Measurements from ENCODE around the gene IFNAR1.
A peak's percentile ranks its signal among the peaks of the same experiment; 100 is the strongest.

Gene IFNAR1

DNA sequence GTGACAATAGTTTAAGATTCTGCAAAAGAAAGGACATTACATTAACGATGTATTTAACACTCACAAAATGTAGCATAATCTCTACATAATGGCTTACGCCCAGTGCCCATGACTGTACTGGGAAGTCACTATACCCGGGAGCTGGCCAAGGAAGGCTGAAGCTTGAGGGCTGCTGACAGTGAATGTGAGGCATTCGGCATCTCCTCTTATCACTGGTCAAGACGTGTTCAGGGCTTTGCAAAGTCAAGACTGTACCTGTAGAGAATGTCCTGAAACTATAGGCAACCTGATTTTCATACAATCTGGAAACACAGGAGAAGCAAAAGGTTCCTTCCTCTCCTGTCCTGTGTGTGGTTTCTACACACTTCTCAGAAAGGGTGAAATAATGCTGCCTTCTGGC lies 65.7 kb downstream of the IFNAR1 start:
- no peak for DNase-seq (ENCODE audit: low spot score in 2 of 2)
- no peak overlapping the region for H3K27ac Mint-ChIP-seq
- no peak overlapping the region for H3K4me3 Mint-ChIP-seq
- peaks cover 1% of the 10 kb centered on the region for H3K4me1 Mint-ChIP-seq
- H3K9me3 Mint-ChIP-seq, result no peaks in the 10 kb centered on the region
- ATAC-seq, result no peak
- no peaks in the 10 kb centered on the region for H3K36me3 Mint-ChIP-seq

DNA sequence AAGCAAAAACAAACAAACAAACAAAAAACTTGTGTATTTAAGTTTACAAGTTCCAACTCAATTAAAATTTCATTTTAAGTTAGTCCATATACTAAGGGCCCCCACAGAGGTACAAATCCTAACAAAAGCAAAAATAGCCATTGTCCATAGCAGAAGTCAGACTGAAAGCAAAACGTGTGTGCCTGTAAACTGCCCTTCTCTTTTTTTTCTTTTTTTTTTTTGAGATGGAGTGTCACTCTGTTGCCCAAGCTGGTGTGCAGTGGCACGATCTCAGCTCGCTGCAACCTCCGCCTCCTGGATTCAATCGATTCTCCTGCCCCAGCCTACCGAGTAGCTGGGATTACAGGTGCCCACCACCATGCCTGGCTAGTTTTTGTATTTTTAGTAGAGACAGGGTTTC lies 66.9 kb downstream of the IFNAR1 start:
- Mint-ChIP-seq H3K4me3 (no peak overlapping the region), H3K27ac (no peak overlapping the region), H3K9me3 (no peaks in the 10 kb centered on the region), H3K4me1 (no peaks in the 10 kb centered on the region), H3K36me3 (no peaks in the 10 kb centered on the region)
- no peak for ATAC-seq
- no peak for DNase-seq (ENCODE audit: low spot score in 2 of 2)

DNA sequence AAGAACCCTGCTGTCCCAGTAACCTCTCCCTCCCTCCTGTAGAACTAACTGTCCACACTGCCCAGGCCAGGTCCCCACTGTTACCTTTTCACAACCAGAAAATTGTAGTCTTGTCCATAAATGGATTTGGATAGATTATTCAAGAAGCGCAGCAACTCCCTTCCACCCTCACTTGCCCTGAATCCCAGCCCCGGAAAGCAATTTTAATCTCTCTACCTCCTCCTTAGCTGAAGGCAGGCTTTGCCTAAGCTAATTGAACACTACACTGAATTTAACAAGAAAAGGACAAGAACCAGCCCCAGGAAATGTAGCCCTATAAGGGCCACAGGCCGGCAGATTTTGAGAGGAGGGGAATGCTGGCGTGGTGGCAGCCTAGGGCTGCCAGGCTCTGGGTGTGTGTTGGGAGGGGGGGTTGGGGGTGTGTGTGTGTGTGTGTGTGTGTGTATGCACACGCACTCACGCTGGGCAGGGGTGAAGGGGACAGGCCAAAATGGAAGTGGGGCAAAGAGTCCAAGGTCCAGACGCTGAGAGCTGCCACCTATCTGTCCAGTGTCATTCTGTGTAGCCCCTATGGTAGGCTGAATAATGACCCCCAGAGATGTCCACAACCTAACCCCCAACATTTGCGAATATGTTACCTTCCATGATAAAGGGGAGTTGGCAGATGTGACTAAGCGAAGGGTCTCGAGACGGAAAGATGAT lies 67.7 kb downstream of the IFNAR1 start:
- Mint-ChIP-seq H3K4me1 (no peaks in the 10 kb centered on the region), H3K36me3 (no peaks in the 10 kb centered on the region), H3K4me3 (no peak overlapping the region), H3K9me3 (no peaks in the 10 kb centered on the region), H3K27ac (no peak overlapping the region)
- no peak for DNase-seq (ENCODE audit: low spot score in 2 of 2)
- ATAC-seq, result no peak

DNA sequence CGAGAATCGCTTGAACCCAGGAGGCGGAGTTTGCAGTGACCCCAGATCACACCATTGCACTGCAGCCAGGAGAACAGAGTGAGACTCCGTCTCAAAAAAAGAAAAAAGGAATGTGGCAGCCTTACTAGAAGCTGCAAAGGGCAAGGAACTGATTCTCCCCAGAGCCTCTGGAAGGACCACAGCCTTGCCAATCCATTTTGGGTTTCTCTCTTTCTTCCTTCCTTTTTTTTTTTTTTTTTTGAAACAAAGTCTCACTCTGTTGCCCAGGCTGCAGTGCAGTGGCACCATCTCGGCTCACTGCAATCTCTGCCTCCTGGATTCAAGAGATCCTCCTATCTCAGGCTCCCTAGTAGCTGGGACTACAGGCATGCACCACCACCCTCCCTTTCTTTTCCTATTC lies 68.6 kb downstream of the IFNAR1 start:
- H3K27ac Mint-ChIP-seq, result no peak overlapping the region
- no peak overlapping the region for H3K4me3 Mint-ChIP-seq
- H3K9me3 Mint-ChIP-seq, result no peaks in the 10 kb centered on the region
- DNase-seq (ENCODE audit: low spot score in 2 of 2), result no peak
- H3K36me3 Mint-ChIP-seq, result no peaks in the 10 kb centered on the region
- H3K4me1 Mint-ChIP-seq, result no peaks in the 10 kb centered on the region
- ATAC-seq, result no peak

DNA sequence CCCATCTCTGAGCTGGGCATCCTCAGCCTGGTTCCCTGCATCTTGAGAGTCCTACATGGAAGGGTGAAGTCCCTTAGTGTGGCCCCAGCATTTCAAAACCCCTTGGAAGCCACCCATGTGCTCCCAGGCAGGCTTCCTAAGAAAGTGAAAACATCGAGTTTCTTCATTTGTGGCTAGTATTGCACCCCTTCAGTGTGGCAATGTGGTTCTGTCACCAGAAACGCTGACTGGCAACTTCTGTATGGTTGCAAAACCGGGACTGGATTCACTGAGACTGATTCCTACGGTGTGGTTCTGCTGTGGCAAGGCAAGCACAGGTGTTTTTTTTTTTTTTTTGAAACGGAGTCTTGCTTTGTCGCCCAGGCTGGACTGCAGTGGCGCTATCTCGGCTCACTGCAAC lies 69.5 kb downstream of the IFNAR1 start:
- H3K27ac Mint-ChIP-seq, result no peak overlapping the region
- no peaks in the 10 kb centered on the region for H3K4me1 Mint-ChIP-seq
- no peaks in the 10 kb centered on the region for H3K9me3 Mint-ChIP-seq
- no peak overlapping the region for H3K4me3 Mint-ChIP-seq
- no peaks in the 10 kb centered on the region for H3K36me3 Mint-ChIP-seq
- DNase-seq (ENCODE audit: low spot score in 2 of 2), result no peak
- ATAC-seq, result no peak

DNA sequence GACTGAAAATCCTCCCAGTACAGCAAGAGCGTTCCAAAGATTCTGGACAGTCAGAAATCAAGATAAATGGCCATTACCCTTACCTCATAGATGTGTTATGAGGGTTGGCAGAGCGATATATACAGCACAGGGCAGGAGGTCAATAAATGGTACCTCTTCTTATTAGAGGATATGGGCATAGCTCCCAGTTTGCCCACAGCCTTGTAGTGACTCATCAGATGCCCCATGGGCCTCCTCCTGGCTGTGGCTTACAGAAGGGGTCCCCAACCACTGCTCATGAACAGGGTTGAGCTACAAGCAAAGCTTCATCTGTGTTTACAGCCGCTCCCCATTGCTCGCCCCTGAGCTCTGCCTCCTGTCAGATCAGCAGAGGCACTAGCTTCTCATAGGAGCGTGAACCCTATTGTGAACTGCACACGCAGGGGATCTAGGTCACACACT lies 71.1 kb downstream of the IFNAR1 start:
- no peaks in the 10 kb centered on the region for H3K4me1 Mint-ChIP-seq
- ATAC-seq, result no peak
- no peak overlapping the region for H3K4me3 Mint-ChIP-seq
- no peak overlapping the region for H3K27ac Mint-ChIP-seq
- H3K36me3 Mint-ChIP-seq, result no peaks in the 10 kb centered on the region
- DNase-seq (ENCODE audit: low spot score in 2 of 2), result no peak
- no peaks in the 10 kb centered on the region for H3K9me3 Mint-ChIP-seq

DNA sequence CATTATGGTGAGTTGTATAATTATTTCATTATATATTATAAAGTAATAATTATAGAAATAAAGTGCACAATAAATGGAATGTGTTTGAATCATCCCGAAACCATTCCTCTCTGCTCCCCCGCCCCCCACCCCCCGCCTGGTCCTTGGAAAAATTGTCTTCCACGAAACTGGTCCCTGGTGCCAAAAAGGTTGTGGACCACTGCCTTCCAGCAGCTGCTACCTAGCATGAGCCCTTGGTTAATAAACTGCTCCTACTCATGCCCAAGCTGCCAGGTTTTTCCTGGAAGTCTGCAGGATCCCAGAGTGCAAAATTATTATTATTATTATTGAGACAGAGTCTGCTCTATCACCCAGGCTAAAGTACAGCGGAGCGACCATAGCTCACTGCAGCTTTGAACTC lies 71.7 kb downstream of the IFNAR1 start:
- no peak overlapping the region for H3K27ac Mint-ChIP-seq
- no peaks in the 10 kb centered on the region for H3K36me3 Mint-ChIP-seq
- no peaks in the 10 kb centered on the region for H3K4me1 Mint-ChIP-seq
- H3K9me3 Mint-ChIP-seq, result no peaks in the 10 kb centered on the region
- DNase-seq (ENCODE audit: low spot score in 2 of 2) (no peak), ATAC-seq (no peak)
- H3K4me3 Mint-ChIP-seq, result no peak overlapping the region

DNA sequence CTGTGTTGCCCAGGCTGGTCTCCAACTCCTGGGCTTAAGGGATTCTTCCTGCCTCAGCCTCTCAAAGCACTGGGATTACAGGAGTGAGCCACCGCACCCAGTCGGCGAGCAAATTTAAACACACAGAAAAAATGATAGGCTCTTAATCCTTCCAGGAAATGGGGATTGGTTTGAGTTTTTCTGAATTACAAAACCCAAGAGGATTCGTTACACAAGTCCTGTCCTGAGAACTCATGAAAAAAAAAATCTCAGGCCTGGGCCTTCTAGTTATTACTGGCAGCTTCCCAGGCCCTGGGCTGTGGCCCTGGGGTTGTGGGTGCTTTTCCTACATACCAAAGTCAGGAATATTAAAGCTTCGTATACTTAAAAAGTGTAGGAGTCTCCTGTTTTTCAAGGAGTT lies 72.2 kb downstream of the IFNAR1 start:
- Mint-ChIP-seq H3K4me3 (no peak overlapping the region), H3K36me3 (no peaks in the 10 kb centered on the region), H3K4me1 (no peaks in the 10 kb centered on the region), H3K9me3 (no peaks in the 10 kb centered on the region), H3K27ac (no peak overlapping the region)
- no peak for DNase-seq (ENCODE audit: low spot score in 2 of 2)
- ATAC-seq, result no peak

DNA sequence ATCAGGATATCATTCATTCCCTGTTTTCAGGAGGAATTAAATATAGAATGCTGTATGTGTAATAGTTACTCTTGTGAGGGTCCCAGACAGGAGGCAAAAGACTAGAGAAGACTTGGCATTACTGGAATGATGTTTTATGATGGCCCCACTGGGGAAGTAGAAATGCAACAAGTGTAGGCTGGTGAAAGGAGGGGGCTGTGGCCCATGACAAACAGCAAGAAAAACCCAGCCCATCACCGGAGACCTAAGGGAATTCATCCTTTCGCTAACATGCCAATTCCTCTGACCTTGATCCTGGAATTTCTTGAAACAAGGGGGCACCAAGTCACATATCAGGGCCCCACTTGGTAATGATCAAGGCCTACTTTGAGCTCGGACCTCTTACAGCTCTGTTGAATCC lies 72.9 kb downstream of the IFNAR1 start:
- Mint-ChIP-seq H3K36me3 (no peaks in the 10 kb centered on the region), H3K9me3 (no peaks in the 10 kb centered on the region), H3K4me3 (no peak overlapping the region), H3K27ac (no peak overlapping the region), H3K4me1 (no peaks in the 10 kb centered on the region)
- no peak for DNase-seq (ENCODE audit: low spot score in 2 of 2)
- ATAC-seq, result no peak

DNA sequence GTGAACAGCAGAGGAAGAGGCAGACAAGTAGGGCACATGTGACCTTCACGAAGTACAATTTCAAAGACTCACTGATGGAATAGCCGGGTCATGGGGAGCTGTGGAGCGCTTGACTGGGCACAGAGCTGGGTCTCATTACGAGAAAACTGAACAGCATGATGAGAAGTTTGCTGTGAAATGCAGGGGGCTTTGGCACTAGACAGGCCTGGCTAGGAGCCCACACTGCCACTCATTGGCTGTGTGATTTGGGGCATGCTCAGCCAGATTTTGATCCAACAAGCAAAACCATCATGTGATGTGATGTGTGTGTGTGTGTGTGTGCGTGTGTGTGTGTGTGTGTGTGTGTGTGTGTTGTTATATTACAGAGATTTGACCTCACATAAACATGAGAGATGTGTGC lies 73.6 kb downstream of the IFNAR1 start:
- Mint-ChIP-seq H3K9me3 (no peaks in the 10 kb centered on the region), H3K36me3 (no peaks in the 10 kb centered on the region), H3K27ac (no peak overlapping the region), H3K4me3 (no peak overlapping the region), H3K4me1 (no peaks in the 10 kb centered on the region)
- no peak for DNase-seq (ENCODE audit: low spot score in 2 of 2)
- ATAC-seq, result no peak

DNA sequence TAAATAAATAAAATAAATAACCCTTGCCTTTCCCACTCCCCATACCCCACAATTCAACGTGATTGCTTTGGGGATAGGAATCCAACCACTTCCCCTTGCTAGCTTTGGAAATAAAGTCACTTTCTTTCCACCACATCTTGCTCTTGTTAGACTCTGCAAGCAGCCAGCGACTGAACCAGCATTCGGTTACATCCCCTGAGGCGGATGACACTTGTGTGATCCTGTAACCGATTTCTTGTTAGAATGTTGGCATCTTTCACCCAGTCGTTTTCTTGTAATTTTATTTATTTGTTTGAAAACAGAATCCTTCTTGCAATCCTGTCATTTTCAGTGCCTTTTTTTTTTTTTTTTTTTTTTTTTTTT lies 76.8 kb downstream of the IFNAR1 start:
- peaks cover 12% of the 10 kb centered on the region for H3K4me1 Mint-ChIP-seq
- ATAC-seq (no peak), DNase-seq (ENCODE audit: low spot score in 2 of 2) (no peak)
- H3K9me3 Mint-ChIP-seq, result no peaks in the 10 kb centered on the region
- no peaks in the 10 kb centered on the region for H3K36me3 Mint-ChIP-seq
- H3K27ac Mint-ChIP-seq, result no peak overlapping the region
- no peak overlapping the region for H3K4me3 Mint-ChIP-seq

DNA sequence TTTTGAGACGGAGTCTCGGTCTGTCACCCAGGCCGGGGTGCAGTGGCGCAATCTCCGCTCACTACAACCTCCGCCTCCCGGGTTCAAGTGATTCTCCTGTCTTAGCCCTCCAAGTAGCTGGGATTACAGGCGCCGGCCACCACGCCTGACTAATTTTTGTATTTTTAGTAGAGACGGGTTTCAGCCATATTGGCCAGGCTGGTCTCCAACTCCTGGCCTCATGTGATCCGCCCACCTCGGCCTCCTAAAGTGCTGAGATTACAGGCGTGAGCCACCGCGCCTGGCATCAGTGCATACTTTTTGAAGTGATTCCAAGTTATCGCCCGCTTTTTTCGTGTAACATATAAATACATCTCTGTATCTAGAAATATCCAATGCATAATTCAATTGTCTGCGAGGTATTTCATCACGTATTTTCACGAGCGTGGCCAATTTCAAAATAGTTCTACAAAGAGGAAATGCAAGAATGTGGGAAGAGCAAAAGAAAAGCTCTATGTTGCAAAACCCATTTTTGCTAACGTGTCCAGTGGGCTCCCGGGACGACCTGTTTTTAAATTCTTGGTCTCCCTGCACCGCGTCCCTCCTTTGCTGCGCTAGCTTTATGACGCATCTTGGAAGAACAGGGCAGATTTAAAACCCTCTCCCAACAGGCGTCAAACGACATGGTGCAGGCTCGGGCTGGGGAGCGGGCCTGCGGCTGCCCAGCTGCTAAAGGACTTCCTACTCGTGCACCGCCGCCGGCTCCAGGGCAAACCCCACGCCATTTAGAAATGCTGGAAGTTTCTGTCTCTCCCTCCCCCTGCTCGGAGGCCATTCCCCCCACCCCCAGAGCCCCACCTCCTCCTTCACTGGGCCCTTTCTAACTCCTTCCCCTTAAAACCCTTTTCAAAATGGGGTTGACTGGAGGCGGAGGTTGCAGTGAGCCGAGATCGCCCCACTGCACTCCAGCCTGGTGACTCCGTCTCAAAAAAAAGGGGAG lies 77.5 kb downstream of the IFNAR1 start:
- Mint-ChIP-seq H3K4me3 (peak overlapping the region; percentile 30), H3K4me1 (peaks cover 12% of the 10 kb centered on the region), H3K9me3 (no peaks in the 10 kb centered on the region), H3K36me3 (no peaks in the 10 kb centered on the region), H3K27ac (no peak overlapping the region)
- no peak for ATAC-seq
- DNase-seq (ENCODE audit: low spot score in 2 of 2), result no peak

DNA sequence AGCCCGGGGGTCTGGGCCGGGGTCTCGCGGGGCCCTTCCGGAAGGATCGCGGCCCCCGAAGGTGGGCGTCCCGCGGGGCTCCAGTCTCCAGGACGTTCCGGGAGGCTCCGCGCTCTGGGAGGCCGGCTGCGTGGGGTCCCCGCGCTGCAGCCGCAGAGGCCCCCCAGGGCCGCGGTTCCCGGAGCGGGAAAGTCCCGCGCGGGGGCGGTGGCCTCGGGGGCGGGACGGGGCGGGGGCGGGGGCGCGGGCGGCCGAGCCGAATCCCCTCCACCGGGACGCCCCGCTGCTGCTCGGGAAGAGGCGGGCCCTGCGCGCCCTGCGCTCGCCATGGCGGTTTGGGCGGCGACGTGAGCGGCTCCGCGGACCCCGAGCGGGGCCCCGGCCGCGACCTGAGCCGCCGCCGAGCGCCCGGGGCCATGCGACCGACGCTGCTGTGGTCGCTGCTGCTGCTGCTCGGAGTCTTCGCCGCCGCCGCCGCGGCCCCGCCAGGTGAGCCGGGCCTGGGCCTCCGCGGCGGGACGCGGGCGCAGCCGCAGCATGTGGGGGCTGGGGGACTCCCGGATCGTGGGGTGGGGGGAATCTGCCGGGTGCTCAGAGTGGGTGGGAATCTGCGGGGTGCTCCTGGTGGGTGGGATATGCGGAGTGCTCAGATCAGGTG lies 78.5 kb downstream of the IFNAR1 start, which contains the start of gene IFNGR2:
TSS of gene IFNGR2 (plus strand) at position 286 of the 658 bp plus-strand sequence. CDS start at position 417, 131 bp downstream.
- H3K36me3 Mint-ChIP-seq, result no peaks in the 10 kb centered on the region
- H3K4me1 Mint-ChIP-seq, result peaks cover 12% of the 10 kb centered on the region
- H3K4me3 Mint-ChIP-seq, result peak within 1 kb of the TSS; percentile 63
- DNase-seq (ENCODE audit: low spot score in 2 of 2) (no peak), ATAC-seq (peak; percentile 50)
- H3K27ac Mint-ChIP-seq, result no peak within 1 kb of the TSS
- no peaks in the 10 kb centered on the region for H3K9me3 Mint-ChIP-seq

DNA sequence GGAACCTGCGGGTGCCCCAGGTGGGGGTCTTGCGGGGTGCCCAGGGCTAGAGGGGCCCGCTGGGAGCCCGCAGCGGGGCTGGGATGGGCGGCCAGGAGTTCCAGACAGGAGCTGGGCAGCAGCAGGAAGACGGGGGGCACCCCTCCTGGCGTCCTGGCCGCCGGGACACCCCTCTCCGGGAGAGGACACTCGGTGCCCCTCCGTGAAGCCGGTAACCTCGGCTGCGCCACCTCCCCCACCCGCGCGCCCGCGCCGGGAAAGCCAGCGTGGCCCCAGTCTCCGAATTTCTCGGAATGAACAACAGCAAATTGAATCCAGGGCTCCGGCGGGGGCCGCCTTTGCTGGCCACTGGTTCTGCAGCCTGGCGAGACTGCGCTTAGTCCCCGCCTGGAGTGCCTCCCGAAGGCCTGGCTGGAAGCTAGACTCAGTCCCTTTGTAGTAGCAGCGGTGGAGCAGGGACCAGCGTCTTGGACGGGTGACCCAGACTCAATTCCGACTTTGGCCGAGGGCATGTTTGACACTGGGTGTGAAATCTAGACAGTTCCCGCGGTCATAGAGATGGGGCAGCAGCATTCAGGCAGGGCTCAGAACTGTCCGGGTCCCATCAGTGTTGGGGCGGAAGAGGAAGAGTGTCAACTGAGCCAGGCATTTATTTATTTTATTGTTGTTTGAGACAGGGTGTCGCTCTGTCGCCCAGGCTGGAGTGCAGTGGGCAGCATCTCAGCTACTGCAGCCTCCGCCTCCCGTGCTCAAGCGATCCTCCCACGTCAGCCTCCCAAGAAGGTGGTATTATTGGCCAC lies 79.2 kb downstream of the IFNAR1 start:
- H3K9me3 Mint-ChIP-seq, result no peaks in the 10 kb centered on the region
- H3K4me3 Mint-ChIP-seq, result peak overlapping the region; percentile 63
- DNase-seq (ENCODE audit: low spot score in 2 of 2) (no peak), ATAC-seq (peak; percentile 17)
- no peak overlapping the region for H3K27ac Mint-ChIP-seq
- peaks cover 12% of the 10 kb centered on the region for H3K4me1 Mint-ChIP-seq
- H3K36me3 Mint-ChIP-seq, result no peaks in the 10 kb centered on the region

DNA sequence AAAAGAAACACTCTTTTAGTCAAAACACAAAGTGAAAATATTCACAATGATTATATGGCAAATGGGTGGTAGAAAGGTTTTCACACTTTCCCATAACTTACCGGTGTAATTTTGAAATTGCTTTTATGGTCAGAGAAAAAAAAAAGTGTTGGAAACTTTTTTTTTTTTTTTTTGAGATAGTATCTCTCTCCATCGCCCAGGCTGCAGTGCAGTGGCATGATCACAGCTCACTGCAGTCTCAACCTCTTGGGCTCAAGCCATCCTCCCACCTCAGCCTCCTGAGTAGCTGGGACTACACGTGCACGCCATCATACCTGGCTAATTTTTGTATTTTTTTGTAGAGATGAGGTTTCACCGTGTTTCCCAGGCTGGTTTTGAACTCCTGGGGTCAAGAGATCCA lies 81.7 kb downstream of the IFNAR1 start:
- no peaks in the 10 kb centered on the region for H3K9me3 Mint-ChIP-seq
- ATAC-seq (peak; percentile 56), DNase-seq (ENCODE audit: low spot score in 2 of 2) (no peak)
- no peak overlapping the region for H3K4me3 Mint-ChIP-seq
- no peak overlapping the region for H3K27ac Mint-ChIP-seq
- no peaks in the 10 kb centered on the region for H3K36me3 Mint-ChIP-seq
- H3K4me1 Mint-ChIP-seq, result peaks cover 12% of the 10 kb centered on the region

Data from stimulated activated effector memory CD8-positive, alpha-beta T cell treated with anti-CD3 and anti-CD28 coated beads, Interleukin-12 subunit alpha, Interleukin-12 subunit beta, amount 100 ng/mL, for 72 hours (primary cell).